ENCODE data around the gene TDRD1.

TDRD1 gene

DNA sequence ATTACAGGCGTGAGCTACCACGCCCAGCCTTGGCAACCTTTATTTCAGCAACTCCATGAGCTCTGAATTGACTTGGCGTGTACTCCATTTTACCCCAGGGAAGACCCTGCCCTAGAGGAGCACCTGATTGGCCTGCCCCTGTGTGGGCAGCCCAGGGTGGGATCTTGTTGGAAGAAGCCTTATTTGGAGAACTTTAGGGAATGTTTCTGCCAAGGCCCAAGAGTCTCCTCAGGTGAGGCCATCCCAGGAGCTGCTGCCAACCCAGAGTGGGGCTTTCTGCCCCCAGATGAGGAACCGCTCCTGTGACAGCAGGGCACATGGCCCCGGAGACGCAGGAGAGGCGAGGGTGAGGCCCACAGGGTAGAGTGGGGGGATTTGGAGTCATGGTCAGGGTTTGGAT lies 101.9 kb downstream of the TDRD1 start:
- TF ChIP-seq FOXM1 (IDR thresholded peaks at IDR 0.05; ENCODE audit: borderline replicate concordance, low read depth) (no peak), MAX (IDR thresholded peaks at IDR 0.05) (no peak), TCF12 (IDR thresholded peaks at IDR 0.05; ENCODE audit: low read depth) (no peak), NFIC (IDR thresholded peaks at IDR 0.05) (no peak), USF1 (IDR thresholded peaks at IDR 0.05) (no peak), CREB1 (IDR thresholded peaks at IDR 0.05; ENCODE audit: low read depth) (no peak), EGR1 (IDR thresholded peaks at IDR 0.05) (no peak), EP300 (IDR thresholded peaks at IDR 0.05; ENCODE audit: borderline replicate concordance) (no peak), TEAD4 (IDR thresholded peaks at IDR 0.05) (no peak), RAD21 (IDR thresholded peaks at IDR 0.05; ENCODE audit: low read depth) (no peak), CEBPB (IDR thresholded peaks at IDR 0.05) (no peak), ZBTB7A (IDR thresholded peaks at IDR 0.05; ENCODE audit: low read depth) (no peak)

GRCh38 chr10:114281461-114281860 lies 102.3 kb downstream of the TDRD1 start:
- TF ChIP-seq ZBTB7A (IDR thresholded peaks at IDR 0.05; ENCODE audit: low read depth) (no peak), RAD21 (IDR thresholded peaks at IDR 0.05; ENCODE audit: low read depth) (peak; percentile 16; the same call in 1 of the 2 replicates), NFIC (IDR thresholded peaks at IDR 0.05) (no peak)

All from Ishikawa (cell line).